Measurements from ENCODE around the gene LHPP.
A peak's percentile ranks its signal among the peaks of the same experiment; 100 is the strongest.

Gene LHPP

GRCh38 chr10:124448696-124449169 lies 12.9 kb upstream of the LHPP start:
- DNase-seq, result no peak

GRCh38 chr10:124449170-124450011 lies 12.2 kb upstream of the LHPP start:
- DNase-seq, result no peak

- DNase-seq, result peak in 1 of 5 experiments; percentile 34
Observed at GRCh38 chr10:124450012-124450782, 11.4 kb upstream of the LHPP start, which contains the start of gene NKX1-2. TSS of gene NKX1-2 (minus strand) at chr10:124450035. CDS start at chr10:124449943, 92 bp downstream.

GRCh38 chr10:124450783-124451057 lies 10.9 kb upstream of the LHPP start:
- no peak for DNase-seq

- no peak for DNase-seq
Observed at GRCh38 chr10:124451276-124451675, 10.3 kb upstream of the LHPP start.

- no peak for DNase-seq
Observed at GRCh38 chr10:124453960-124454610, 7.5 kb upstream of the LHPP start.

- no peak for DNase-seq
Observed at GRCh38 chr10:124455441-124455840, 6.2 kb upstream of the LHPP start.

GRCh38 chr10:124458473-124458872 lies 3.1 kb upstream of the LHPP start:
- DNase-seq, result no peak

- no peak for DNase-seq
Observed at GRCh38 chr10:124458889-124459288, 2.7 kb upstream of the LHPP start.

GRCh38 chr10:124459395-124459794 lies 2.2 kb upstream of the LHPP start:
- DNase-seq, result no peak

GRCh38 chr10:124460144-124460543 lies 1.5 kb upstream of the LHPP start:
- DNase-seq, result no peak

GRCh38 chr10:124462348-124462695 lies 699 bp downstream of the LHPP start:
- DNase-seq, result no peak

- no peak for DNase-seq
Observed at GRCh38 chr10:124464028-124464965, 2.7 kb downstream of the LHPP start.

GRCh38 chr10:124465003-124465776 lies 3.6 kb downstream of the LHPP start:
- peak in 1 of 5 experiments; percentile 50 for DNase-seq

- no peak for DNase-seq
Observed at GRCh38 chr10:124465777-124466488, 4.3 kb downstream of the LHPP start.

GRCh38 chr10:124467165-124467564 lies 5.5 kb downstream of the LHPP start:
- DNase-seq, result no peak

- DNase-seq, result no peak
Observed at GRCh38 chr10:124468624-124469023, 7.0 kb downstream of the LHPP start.

- DNase-seq, result no peak
Observed at GRCh38 chr10:124469956-124470484, 8.4 kb downstream of the LHPP start.

GRCh38 chr10:124470544-124471434 lies 9.2 kb downstream of the LHPP start:
- peak in 1 of 5 experiments; percentile 47 for DNase-seq
